Fibroblast of mammary gland (primary cell): ENCODE measurements around the gene EXD2.
"Not testable (repeated sequence)": the region's sequence is repeated elsewhere in the genome, so short reads cannot be mapped to it uniquely, and the experiment has no call there.

Source experiments
- DNase-seq: peaks from one replicate; pipeline ENCODE4 v3.0.0-alpha.2; 2010; ENCODE audit warnings: low read depth
- H3K4me3 ChIP-seq: 2 replicates; pipeline ENCODE4 v1.5.1; 2011; ENCODE audit warnings: low read depth, mild to moderate bottlenecking, low read length, moderate library complexity; ENCODE audit not compliant: control insufficient read depth
- CTCF ChIP-seq: conservative IDR thresholded peaks from 2 replicates; pipeline ENCODE4 v1.5.1; 2011; ENCODE audit warnings: low read depth, low read length, inconsistent platforms; ENCODE audit not compliant: control insufficient read depth, insufficient read depth

The EXD2 gene

GRCh38 chr14:69170839-69171238, 20.5 kb upstream of the EXD2 start:
- DNase-seq, result no peak
- TF ChIP-seq CTCF, result no peak
- no peak overlapping the region for H3K4me3 ChIP-seq

- TF ChIP-seq CTCF, result no peak
- H3K4me3 ChIP-seq, result no peak overlapping the region
- no peak for DNase-seq
Measured at GRCh38 chr14:69171569-69171968, 19.7 kb upstream of the EXD2 start.

- no peak for TF ChIP-seq CTCF
- no peak for DNase-seq
- H3K4me3 ChIP-seq, result no peak overlapping the region
Measured at GRCh38 chr14:69175130-69175529, 16.2 kb upstream of the EXD2 start.

- no peak overlapping the region for H3K4me3 ChIP-seq
- TF ChIP-seq CTCF, result no peak
- peak; percentile 6 for DNase-seq
Measured at GRCh38 chr14:69181491-69181890, 9.8 kb upstream of the EXD2 start.

- not testable (repeated sequence) for DNase-seq, H3K4me3 ChIP-seq
Measured at GRCh38 chr14:69182580-69182979, 8.7 kb upstream of the EXD2 start.

- peak; percentile 2 for DNase-seq
- TF ChIP-seq CTCF, result no peak
- no peak overlapping the region for H3K4me3 ChIP-seq
Measured at GRCh38 chr14:69183735-69184134, 7.6 kb upstream of the EXD2 start.

GRCh38 chr14:69190191-69190590, 1.1 kb upstream of the EXD2 start:
- no peak overlapping the region for H3K4me3 ChIP-seq
- no peak for TF ChIP-seq CTCF
- no peak for DNase-seq

GRCh38 chr14:69193721-69194120, 2.4 kb downstream of the EXD2 start:
- no peak for DNase-seq
- no peak overlapping the region for H3K4me3 ChIP-seq
- TF ChIP-seq CTCF, result no peak
